GM18499 (cell line): ENCODE measurements around the gene LMBR1L.
A peak's percentile ranks its signal among the peaks of the same experiment; 100 is the strongest.
"Not testable (repeated sequence)": the region's sequence is repeated elsewhere in the genome, so short reads cannot be mapped to it uniquely, and the experiment has no call there.

Experiments used
- ATAC-seq: cut with Tn5 transposase; IDR thresholded peaks from one replicate; pipeline ENCODE4 v1.9.1; 2021; ENCODE audit warnings: moderate number of reproducible peaks; ENCODE audit not compliant: insufficient read depth, unreplicated experiment

Gene LMBR1L, protein sequence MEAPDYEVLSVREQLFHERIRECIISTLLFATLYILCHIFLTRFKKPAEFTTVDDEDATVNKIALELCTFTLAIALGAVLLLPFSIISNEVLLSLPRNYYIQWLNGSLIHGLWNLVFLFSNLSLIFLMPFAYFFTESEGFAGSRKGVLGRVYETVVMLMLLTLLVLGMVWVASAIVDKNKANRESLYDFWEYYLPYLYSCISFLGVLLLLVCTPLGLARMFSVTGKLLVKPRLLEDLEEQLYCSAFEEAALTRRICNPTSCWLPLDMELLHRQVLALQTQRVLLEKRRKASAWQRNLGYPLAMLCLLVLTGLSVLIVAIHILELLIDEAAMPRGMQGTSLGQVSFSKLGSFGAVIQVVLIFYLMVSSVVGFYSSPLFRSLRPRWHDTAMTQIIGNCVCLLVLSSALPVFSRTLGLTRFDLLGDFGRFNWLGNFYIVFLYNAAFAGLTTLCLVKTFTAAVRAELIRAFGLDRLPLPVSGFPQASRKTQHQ

DNA sequence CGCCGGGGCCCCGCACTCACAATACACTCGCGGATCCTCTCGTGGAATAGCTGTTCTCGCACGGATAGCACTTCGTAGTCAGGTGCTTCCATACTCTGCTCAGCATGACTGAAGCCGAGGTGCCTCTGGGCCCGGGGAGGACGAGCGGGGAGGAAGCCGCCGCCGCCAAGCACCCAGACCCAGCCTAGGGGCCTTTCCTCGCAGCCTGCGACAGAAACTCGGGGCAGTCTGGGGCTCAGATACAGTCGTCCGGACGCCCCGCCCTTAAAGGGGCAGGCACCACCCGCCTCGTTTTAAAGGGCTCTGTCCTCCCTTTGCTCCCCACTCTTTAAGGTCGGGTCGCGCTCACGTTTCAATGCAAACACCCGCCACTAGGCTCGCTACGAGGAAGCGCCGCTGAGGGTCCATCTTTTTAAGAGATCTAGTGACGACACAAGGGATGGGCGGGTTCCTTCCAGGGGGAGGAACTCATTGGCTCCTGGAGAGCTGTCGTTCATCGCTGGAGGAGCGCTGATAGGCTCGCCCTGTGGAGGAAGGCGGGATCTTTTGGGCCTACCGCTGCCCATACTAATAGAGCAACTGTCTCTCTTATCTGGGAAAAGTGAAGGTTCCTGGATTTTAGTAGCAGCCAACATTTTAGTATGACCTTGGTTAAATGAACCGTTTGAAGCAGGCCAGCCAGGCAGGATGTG, at the start of gene LMBR1L:
Gene LMBR1L (minus strand): TSS at position 384 of the 692 bp plus-strand sequence. CDS start 292 bp downstream, at position 92.
- ATAC-seq, result peak; percentile 94

DNA sequence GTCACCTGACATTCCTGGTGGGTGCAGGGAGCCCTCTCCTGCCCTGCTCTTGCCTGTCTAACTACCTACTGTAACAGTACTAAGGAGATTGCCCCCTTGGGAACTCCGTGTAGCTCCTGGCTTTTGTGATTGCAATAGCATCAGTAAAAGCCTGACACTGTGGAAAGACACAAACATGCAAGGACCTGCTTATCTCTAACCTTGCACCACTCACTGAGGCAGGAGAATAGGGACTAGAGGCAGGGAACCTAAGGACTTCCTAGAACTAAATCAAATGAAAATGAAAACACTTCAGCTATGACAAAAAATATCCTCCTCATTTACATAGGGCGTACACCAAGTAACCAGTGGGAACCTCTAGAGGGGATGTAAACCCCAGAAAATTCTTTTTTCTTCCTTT, 49.8 kb upstream of the LMBR1L start:
- no peak for ATAC-seq

DNA sequence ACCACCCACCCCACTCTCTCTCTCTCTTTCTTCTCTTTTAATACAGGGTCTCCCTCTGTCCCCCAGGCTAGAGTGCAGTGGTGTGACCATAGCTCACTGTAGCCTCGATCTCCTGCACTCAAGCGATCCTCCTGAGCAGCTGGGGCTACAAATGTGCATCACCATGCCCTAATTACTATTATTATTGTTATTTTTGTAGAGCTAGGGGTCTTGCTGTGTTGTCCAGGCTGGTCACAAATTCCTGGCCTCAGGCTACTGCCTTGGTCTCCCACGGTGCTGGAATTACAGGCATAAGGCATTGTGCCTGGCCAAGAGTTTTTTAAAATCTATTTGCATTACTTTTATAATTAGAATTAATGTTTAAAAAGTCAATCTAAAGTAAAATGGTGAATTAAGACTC, 43.6 kb upstream of the LMBR1L start:
- no peak for ATAC-seq

DNA sequence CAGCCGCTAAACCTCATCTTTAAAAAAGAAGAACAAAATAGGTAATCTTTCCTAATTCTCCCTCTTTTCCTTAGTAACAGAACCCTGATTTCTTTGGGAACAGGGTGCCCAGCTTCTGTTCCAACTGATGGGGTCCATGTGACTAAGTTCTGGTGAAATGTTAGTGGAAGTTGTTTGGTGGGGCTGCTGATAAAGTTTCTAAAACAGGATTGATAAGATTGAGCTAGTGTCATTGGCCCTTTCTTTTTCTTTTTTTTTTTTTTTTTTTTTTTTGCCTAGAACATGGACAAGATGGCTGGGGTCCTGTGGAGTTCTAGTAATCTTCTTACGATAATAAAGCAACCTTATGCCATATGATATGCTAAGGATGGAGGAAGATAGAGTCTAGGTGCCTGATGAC, 36.7 kb upstream of the LMBR1L start:
- ATAC-seq, result no peak

DNA sequence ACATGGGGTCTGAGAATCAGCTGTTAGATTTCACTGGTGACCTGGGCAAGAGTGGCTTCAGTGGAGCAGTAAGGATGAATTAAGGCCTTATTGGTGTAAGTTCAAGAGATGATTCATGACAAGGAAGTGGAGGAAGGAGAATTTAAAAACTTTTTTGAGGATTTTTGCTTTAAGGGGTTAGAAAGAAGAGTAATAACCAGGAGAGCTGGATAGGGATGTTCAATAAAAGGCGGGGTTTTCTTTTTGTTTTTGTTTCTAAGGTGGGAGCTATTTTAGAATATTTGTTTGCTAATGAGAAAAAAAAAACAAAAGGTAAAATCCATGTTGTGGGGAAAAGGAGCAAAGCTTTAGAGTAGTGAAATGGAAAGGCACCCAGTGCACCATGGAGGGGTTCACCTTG, 35.8 kb upstream of the LMBR1L start:
- no peak for ATAC-seq

DNA sequence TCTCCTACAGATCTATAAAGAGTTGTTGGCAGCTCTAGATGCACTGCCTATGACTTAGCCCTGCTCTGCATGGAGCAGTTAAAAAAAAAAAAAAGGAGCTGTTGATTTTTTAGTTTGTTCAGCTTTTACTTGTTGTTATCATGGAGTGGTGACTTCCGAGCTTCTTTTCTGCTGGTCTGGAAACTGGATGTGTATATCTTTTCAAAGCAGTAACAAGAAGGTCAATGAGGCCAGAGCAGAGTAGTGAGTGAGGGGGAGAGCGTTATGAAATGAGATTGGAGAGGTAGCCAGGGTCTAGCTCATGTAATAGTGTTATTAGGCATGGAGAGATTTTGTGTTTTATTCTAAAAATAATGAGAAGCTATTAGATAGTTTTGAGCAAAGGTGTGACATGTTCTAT, 33.7 kb upstream of the LMBR1L start:
- no peak for ATAC-seq

DNA sequence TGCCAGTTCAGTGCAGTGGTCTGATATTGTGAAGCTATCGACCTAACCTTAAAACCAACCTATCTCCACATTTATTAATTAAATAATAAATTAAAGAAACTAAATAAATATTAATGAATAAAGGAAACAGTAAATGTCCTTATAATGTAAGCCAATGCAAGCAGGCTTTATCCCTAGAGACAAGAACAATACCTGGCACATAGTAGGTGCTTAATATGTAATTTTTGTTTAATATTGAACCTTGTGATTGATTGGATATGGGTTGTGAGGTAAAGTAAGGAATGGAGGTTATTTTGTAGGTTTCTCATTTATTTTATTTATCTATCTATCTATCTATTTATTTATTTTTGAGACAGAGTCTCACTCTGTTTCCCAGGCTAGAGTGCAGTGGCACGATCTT, 28.4 kb upstream of the LMBR1L start:
- no peak for ATAC-seq

DNA sequence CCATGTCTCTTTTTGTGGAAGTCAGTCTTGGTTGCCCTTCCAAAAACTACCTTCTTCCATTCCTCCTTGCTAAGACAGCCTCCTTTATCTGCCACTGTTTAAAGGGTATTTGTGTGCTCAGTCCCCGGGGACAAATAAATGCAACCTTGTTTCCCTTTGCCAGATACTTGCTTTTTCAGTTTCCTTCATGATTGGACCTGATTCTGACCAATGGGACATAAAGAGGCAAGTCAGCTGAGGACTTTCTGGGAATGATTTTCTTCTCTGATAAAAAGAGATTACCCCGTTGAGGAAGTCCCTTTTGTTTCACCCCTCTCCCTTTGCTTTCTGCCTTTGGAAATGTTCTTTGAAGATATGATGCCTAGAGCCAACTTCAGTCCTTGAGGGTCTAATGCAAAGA, 27.9 kb upstream of the LMBR1L start:
- no peak for ATAC-seq

DNA sequence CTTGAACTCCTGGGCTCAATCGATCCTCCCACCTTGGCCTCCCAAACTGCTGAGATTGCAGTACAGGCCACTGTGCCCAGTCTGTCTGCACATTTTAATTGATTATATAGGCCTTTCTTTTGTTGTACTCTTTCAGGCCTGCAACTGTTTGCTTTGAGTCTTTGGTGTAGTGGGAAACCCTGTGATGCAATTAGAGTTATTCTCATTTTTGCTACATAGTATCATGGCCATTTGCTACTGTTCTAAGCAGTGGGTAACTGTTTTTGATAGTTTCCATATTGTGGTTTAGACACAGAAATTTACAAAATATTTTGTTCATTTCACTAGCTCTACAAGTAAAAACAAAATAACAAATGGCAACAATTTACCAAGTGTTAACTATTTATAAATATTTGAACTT, 26.8 kb upstream of the LMBR1L start:
- no peak for ATAC-seq

DNA sequence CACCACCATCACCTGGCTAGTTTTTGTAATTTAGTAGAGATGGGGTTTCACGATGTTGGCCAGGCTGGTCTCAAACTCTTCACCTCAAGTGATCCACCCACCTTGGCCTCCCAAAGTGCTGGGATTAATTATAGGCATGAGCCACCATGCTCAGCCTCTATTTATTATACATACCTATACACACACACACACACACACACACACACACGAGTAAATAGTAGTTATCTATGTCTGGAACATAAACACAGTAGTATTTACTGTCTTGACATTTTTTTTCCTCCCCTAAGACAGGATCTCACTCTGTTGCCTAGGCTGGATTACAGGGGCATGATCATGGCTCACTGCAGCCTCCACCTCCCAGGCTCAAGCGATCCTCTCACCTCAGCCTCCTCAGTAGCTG, 26.4 kb upstream of the LMBR1L start:
- ATAC-seq, result not testable (repeated sequence)

DNA sequence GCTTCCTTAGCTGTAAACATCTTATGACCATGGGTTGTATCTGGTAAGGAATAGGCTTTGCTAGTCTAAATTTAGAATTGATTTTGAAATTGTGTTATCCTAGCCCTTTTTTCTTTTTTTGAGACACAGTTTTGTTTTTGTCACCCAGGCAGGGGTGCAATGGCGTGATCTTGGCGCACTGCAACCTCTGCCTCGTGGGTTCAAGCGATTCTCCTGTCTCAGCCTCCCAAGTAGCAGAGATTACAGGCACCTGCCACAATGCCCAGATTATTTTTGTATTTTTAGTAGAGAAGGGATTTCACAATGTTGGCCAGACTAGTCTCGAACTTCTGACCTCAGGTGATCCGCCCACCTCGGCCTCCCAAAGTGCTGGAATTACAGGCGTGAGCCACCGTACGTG, 22.9 kb upstream of the LMBR1L start:
- no peak for ATAC-seq

DNA sequence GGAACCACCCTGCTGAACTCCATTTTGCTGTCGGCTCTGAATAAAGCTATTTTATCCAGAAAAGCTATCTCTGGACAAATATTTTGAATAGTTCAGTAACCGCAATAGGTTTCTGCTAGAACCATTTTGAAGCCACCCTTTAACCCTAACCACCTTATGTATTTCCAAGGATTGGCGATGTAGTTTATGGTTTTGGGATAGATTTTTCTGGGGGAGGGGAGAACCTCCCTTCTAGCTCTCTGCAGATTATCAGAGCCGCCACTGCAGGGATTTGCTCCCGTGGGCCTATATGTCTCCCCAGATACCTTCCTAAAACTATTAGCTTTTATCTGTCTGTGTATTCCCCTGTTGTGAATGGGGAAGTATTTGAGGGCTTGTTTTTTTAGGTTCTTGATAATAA, 22.4 kb upstream of the LMBR1L start:
- no peak for ATAC-seq

DNA sequence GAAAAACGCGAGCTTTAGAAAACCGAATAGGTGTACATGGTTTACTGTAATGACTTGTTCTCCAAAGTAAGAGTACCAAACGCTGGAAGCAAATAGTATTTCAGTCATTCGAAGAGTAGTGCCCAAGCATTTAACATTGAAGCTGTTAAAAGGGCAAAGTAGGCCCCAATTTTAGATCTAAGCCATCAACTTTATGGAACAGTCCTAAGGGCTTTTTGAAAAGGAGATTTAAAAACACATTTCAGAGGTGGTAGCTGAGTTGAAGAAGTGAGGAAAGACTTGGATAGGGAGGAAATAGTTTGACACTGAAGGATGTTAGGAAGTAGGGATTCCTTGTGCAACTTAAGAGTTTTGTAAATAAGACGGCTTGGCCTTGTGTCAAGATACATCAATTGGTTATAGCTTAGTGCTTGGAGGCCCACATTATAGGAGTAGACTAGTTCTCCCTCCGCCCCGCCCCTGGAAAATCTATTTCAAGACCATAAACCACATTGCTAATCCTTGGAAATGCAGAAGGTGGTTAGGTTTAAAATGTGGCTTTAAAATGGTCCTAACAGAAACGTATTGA, 21.3 kb upstream of the LMBR1L start:
- no peak for ATAC-seq

DNA sequence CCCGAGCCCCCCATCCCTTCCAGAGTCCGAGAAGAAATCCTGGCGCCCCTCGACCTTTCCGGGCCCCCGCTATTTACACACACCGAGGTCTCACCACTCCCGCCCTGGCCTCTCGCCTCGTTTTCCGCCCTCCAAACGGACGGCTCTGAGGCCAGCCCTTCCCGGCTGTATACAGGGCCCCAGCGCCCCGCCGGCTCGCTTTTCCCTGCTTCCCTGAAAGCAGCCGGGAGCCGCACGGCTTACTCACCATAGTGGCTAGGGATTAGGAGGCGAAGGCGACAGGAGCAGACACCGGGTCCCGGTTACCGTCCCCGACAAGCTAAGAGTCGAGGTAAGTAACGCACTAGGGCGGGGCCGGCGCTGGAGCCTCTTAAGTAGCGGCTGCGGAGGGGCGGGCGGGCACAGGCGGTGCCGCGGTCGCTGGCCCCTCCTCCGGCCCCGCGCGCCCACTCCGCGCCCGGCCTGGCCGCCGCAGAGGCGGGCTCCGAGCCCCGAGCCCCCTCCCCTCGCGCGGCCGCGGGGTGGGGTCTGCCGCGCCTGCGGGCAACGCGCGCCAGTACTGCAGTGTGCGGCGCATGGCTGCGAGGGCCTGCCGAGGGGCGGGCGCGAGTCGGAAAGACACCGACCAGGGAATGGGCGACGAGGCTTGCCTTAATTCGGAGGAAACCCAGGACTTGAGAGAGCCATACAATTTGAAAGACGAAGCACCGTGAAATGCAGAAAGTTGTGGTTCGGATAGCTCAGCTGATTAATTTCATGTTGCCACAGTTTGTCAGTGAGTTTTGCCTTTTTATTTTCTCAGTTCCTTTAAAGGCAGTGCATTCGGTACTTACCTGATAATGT, 20.6 kb upstream of the LMBR1L start, which contains the start of gene TUBA1B:
Gene TUBA1B (minus strand): TSS at position 345 of the 843 bp plus-strand sequence. CDS start 95 bp downstream, at position 250.
- ATAC-seq, result no peak

DNA sequence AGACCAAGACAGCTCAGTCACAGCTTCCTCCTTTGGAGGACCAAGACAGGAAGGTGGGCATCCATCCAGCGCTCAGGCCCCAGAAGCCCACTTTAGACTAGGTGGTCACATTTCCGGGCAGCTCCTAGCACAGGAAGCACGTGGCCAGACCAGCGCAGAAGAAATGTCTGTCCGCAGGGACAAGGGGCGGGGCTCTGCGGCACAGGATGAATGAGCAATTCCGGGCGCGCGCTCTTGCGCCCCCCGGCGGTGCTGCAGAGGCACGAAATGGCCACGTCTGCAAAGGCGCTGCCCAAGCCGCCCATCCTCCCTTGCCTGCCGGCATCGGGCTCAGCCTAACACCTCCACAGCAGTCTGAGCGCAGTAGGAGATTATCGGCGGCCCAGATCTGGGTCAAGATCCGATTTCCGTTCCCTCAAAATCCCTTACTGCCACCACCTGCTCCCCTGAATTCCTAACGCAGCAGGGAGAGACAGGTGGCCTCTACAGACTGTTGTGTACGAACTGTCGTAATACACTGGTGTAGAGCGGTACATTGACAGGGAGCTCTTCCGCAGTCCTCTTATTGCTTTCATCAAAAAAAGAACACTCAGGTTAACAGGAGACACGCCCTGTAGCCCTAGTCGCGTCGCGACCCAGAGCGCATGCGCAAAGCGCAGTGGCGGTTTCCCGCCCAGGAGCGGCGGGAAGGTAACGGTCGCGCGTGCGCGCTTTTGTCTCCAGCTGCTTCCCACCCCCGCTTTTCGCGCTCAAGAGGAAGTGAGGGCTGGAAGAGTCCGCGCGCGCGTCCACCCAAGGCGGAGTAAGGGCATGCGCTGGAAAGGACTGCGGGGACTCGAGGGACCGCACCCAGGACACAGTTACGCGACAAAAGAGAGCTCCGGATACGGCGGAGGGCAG, 19.8 kb upstream of the LMBR1L start:
- peak; percentile 55 for ATAC-seq

DNA sequence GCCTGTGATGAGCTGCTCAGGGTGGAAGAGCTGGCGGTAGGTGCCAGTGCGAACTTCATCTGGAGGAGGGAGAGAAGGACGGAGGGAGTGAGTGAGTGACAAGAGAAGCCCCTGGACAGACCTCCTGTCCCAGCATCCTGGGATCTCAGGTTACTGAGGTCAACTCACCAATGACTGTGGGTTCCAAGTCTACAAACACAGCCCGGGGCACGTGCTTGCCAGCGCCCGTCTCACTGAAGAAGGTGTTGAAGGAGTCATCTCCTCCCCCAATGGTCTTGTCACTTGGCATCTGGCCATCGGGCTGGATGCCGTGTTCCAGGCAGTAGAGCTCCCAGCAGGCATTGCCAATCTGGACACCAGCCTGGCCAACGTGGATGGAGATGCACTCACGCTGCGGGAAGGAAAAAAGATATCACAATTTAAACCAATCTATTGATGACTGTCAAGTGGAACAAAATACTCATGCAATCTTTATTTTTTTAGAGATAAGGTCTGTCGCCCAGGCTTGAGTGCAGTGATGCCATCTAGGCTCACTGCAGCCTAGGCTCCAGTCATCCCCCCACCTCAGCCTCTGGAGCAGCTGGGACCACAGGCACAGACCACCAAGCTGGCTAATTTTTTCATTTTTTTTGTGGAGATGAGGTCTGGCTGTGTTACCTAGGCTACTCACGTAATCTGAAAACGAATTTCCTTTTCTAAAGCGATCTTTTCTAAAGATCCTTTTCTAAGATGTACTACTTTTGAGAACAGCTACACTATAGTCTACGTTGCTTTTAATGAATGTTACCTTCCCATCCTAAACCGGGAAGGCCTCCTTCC, 18.9 kb upstream of the LMBR1L start:
- ATAC-seq, result no peak

DNA sequence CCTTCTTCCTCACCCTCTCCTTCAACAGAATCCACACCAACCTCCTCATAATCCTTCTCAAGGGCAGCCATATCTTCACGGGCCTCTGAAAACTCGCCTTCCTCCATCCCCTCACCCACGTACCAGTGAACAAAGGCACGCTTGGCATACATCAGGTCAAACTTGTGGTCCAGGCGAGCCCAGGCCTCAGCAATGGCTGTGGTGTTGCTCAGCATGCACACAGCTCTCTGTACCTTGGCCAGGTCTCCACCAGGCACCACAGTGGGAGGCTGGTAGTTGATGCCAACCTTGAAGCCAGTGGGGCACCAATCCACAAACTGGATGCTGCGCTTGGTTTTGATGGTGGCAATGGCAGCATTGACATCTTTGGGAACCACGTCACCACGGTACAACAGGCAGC, 17.3 kb upstream of the LMBR1L start:
- not testable (repeated sequence) for ATAC-seq
